Fibroblast of lung (primary cell): ENCODE data around the gene KLC1. TPM values are rescaled to one million over a fixed set of nuclear protein-coding genes. Genes with fewer than 3 reads are reported as not detected.

Source experiments
- DNase-seq, 2 donors: peaks; one replicate each; pipeline versions ENCODE4 v3.0.0 to v3.0.0-alpha.2; 2010; ENCODE audit warnings: low read depth in 2 of 2
- H2AFZ ChIP-seq: 2 replicates; pipeline ENCODE4 v1.5.1; 2012; ENCODE audit warnings: low read length, control low read depth, inconsistent platforms
- H3K27ac ChIP-seq: 2 replicates; pipeline ENCODE4 v1.5.1; 2011; ENCODE audit warnings: low read length, control low read depth; ENCODE audit not compliant: insufficient read depth
- H3K27me3 ChIP-seq: 2 replicates; pipeline ENCODE4 v1.5.1; 2011; ENCODE audit warnings: mild to moderate bottlenecking, low read length; ENCODE audit not compliant: control insufficient read depth, insufficient read depth
- H3K36me3 ChIP-seq: 2 replicates; pipeline ENCODE4 v1.5.1; 2011; ENCODE audit warnings: low read length; ENCODE audit not compliant: control insufficient read depth, insufficient read depth
- H3K4me1 ChIP-seq: 2 replicates; pipeline ENCODE4 v1.5.1; 2011; ENCODE audit warnings: low read length; ENCODE audit not compliant: control insufficient read depth, insufficient read depth; ENCODE audit errors: extremely low read depth
- H3K4me2 ChIP-seq: 2 replicates; pipeline ENCODE4 v1.5.1; 2011; ENCODE audit warnings: low read length, control low read depth; ENCODE audit not compliant: insufficient read depth; ENCODE audit errors: extremely low read depth
- H3K4me3 ChIP-seq, 4 experiments: fragments of 200-600 bp in 1 of 4; sonication (generic) in 1 of 4; replicated peaks in 1 of 4; 2 replicates each; pipeline ENCODE4 v1.5.1; 2011 to 2016; ENCODE audit warnings: low read length in 4 of 4, low read depth in 3 of 4, mild to moderate bottlenecking in 3 of 4, control low read depth in 2 of 4, inconsistent platforms in 1 of 4, mixed read lengths in 1 of 4; ENCODE audit not compliant: insufficient read depth in 1 of 4; ENCODE audit errors: control extremely low read depth in 1 of 4
- H3K79me2 ChIP-seq: 2 replicates; pipeline ENCODE4 v1.5.1; 2012; ENCODE audit warnings: mild to moderate bottlenecking, low read length, inconsistent platforms; ENCODE audit not compliant: control insufficient read depth, insufficient read depth
- H3K9ac ChIP-seq: 2 replicates; pipeline ENCODE4 v1.5.1; 2011; ENCODE audit warnings: mild to moderate bottlenecking, low read length, control low read depth; ENCODE audit not compliant: insufficient read depth
- H3K9me3 ChIP-seq: 2 replicates; pipeline ENCODE4 v1.5.1; 2012; ENCODE audit warnings: low read depth, low read length; ENCODE audit not compliant: control insufficient read depth, insufficient read depth
- H4K20me1 ChIP-seq: 2 replicates; pipeline ENCODE4 v1.5.1; 2011; ENCODE audit warnings: low read length; ENCODE audit not compliant: control insufficient read depth, insufficient read depth; ENCODE audit errors: extremely low read depth
- CTCF ChIP-seq, 2 donors: IDR thresholded peaks in 1 of 2; conservative IDR thresholded peaks in 1 of 2; 1 replicate in 1 of 2; 2 replicates in 1 of 2; pipeline ENCODE4 v1.5.1; 2011 to 2012; ENCODE audit warnings: low read length in 2 of 2, control low read depth in 1 of 2, inconsistent platforms in 1 of 2, low read depth in 1 of 2, mild to moderate bottlenecking in 1 of 2
- EZH2 ChIP-seq: IDR thresholded peaks from 2 replicates; pipeline ENCODE4 v1.5.1; 2012; ENCODE audit warnings: low read length, control low read depth, mild to moderate bottlenecking; ENCODE audit errors: missing control alignments
- polyA plus RNA-seq, 2 donors: library from polyadenylated mRNA; depleted of rRNA in 1 of 2; stranded (reverse) in 1 of 2; unstranded in 1 of 2; fragments of >200 nt; gene quantifications; 2 replicates each; pipeline ENCODE4 v1.2.1, GENCODE V29; 2011 to 2012; ENCODE audit warnings: missing spikeins in 1 of 2
- total RNA-seq: library from RNA; depleted of rRNA; stranded (reverse); fragments of >200 nt; gene quantifications from 2 replicates; pipeline ENCODE4 v1.2.1, GENCODE V29; 2014

KLC1 gene
- total and polyA plus RNA-seq, 2 donors (not counting 1 experiment from before 2014, with no cell fraction given): 180 to 219 TPM

DNA sequence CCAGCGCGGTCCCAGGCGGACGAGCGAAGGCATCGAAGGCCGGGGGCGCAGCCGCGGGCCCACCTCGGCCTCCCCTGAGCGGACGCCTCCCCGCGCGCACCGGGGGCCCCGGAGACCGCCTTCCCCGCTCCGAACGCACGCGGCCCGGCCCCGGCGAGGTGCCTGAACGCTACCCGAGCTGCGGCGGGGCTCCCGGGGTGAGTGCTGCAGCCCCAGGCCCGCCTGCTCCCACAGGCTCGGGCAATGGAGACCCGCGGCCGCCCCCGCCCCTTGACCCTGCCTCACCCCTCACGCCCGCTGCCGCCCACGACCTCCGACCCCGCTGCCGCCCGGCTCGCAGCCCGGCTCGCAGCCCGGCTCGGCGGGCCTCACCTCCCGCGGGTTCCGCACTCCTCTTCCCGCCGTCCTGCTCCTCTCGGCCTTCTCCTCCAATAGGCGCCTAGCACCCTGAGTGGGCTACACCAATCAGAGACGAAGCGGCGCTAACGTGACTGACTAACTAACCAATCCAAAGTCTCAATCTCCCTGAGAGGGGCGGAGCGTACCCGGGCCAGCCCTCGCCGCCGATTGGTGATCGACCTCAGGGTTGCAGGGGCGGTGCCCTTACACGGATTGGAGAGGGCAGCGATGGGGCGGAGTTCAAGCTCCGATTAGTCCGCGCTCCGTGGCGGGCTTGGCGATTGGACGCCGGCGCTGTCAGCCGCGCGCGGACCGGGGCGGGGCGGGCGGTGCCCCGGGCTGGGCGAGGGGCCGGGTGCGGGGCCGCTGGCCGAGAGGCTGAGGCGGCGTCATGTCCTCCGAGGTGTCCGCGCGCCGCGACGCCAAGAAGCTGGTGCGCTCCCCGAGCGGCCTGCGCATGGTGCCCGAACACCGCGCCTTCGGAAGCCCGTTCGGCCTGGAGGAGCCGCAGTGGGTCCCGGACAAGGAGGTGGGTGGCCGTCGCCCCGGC, 86.3 kb downstream of the KLC1 start, which contains the start of the genes XRCC3 and ZFYVE21:
Gene XRCC3, minus strand, starts transcription at position 400 of the 949 bp plus-strand sequence. CDS start 4,364 bp downstream, outside the sequence.
Gene ZFYVE21, plus strand, starts transcription at position 759 of the 949 bp plus-strand sequence. Its CDS starts 32 bp downstream, at position 791.
- peaks cover 2% of the 10 kb centered on the region for H3K36me3 ChIP-seq
- H3K27ac ChIP-seq: peak within 1 kb of the TSS; percentile 58
- H3K4me1 ChIP-seq: peaks cover 11% of the 10 kb centered on the region
- TF ChIP-seq CTCF (conservative IDR thresholded peaks at IDR 0.05 in 1 of 2, IDR thresholded peaks at IDR 0.05 in 1 of 2; ENCODE audit: low read depth in 1 of 2, low read length in 2 of 2) (no peak), EZH2 (no peak)
- H3K79me2 ChIP-seq: peaks cover 44% of the 10 kb centered on the region
- H3K4me2 ChIP-seq: peak within 1 kb of the TSS; percentile 96
- H3K27me3 ChIP-seq: no peaks in the 10 kb centered on the region
- peak within 1 kb of the TSS; percentile 64 for H3K9ac ChIP-seq
- H2AFZ ChIP-seq: no peak within 1 kb of the TSS
- no peaks in the 10 kb centered on the region for H3K9me3 ChIP-seq
- no peaks in the 10 kb centered on the region for H4K20me1 ChIP-seq
- DNase-seq: peak; percentile 98 to 99
- H3K4me3 ChIP-seq: peak within 1 kb of the TSS; percentile 68 to 79 (median 76)

GRCh38 chr14:103716091-103716801, 87.2 kb downstream of the KLC1 start:
- peak overlapping the region; percentile 96 for H3K4me2 ChIP-seq
- no peaks in the 10 kb centered on the region for H3K9me3 ChIP-seq
- H2AFZ ChIP-seq: no peak overlapping the region
- no peak for DNase-seq
- peaks cover 10% of the 10 kb centered on the region for H3K4me1 ChIP-seq
- no peaks in the 10 kb centered on the region for H3K27me3 ChIP-seq
- H3K27ac ChIP-seq: peak overlapping the region; percentile 39
- H3K9ac ChIP-seq: peak overlapping the region; percentile 64
- no peaks in the 10 kb centered on the region for H4K20me1 ChIP-seq
- TF ChIP-seq CTCF (conservative IDR thresholded peaks at IDR 0.05 in 1 of 2, IDR thresholded peaks at IDR 0.05 in 1 of 2; ENCODE audit: low read depth in 1 of 2, low read length in 2 of 2): no peak
- H3K36me3 ChIP-seq: peaks cover 2% of the 10 kb centered on the region
- H3K4me3 ChIP-seq: peak overlapping the region; percentile 68 to 79 (median 76)
- H3K79me2 ChIP-seq: peaks cover 50% of the 10 kb centered on the region

DNA sequence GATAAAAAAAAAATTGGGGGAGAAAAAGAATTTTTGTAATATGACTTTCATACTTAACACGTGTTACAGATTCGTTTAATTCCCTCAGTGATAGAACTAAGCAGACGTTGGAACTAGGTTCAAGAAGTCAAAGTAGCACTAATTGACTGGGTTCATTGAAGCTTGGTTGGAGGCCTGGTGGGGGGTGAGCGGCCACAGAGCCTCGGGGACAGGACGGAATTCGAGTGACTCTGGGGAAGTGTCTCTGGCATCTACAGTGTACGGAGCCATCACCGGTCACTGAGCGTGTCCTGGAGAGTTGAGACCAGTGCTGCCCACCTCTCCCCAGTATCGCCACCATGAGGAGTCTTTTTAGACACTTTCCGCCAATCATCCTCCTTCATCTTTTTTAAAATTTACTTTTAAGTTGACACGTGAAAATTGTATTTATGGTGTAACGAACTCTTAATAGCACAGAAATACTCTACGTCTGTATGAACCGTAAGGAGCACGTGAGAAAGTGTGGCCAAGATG, 87.9 kb downstream of the KLC1 start:
- H3K9me3 ChIP-seq: no peaks in the 10 kb centered on the region
- H2AFZ ChIP-seq: no peak overlapping the region
- TF ChIP-seq CTCF (conservative IDR thresholded peaks at IDR 0.05 in 1 of 2, IDR thresholded peaks at IDR 0.05 in 1 of 2; ENCODE audit: low read depth in 1 of 2, low read length in 2 of 2) (no peak), EZH2 (no peak)
- H3K4me2 ChIP-seq: peak overlapping the region; percentile 96
- H3K27me3 ChIP-seq: no peaks in the 10 kb centered on the region
- no peak overlapping the region for H3K9ac ChIP-seq
- peaks cover 9% of the 10 kb centered on the region for H3K4me1 ChIP-seq
- no peak overlapping the region for H3K27ac ChIP-seq
- H3K4me3 ChIP-seq: peak overlapping the region; percentile 68 to 79 (median 76)
- DNase-seq: no peak
- peaks cover 57% of the 10 kb centered on the region for H3K79me2 ChIP-seq
- H3K36me3 ChIP-seq: peaks cover 2% of the 10 kb centered on the region
- H4K20me1 ChIP-seq: no peaks in the 10 kb centered on the region
